ENCODE measurements around the gene IGSF21. TPM values are rescaled to one million over a fixed set of nuclear protein-coding genes. Genes with fewer than 3 reads are reported as not detected.

The IGSF21 gene
- total and polyA plus RNA-seq, 2 of the 4 experiments (the other 2 are of a cell fraction), result not detected

GRCh38 chr1:18410407-18410806 is 302.8 kb downstream of the IGSF21 start:
- DNase-seq, result no peak
- in situ Hi-C loops (cut with MboI; ENCODE audit: low sequenced_read_pairs), result no loop called here
- CTCF ChIA-PET, result no interaction called here

More at GRCh38 chr1:18410407-18410806, 302.8 kb downstream of the IGSF21 start:
- H2AK9ac ChIP-seq (replicated peaks; ENCODE audit: low read depth, low read length, poor library complexity), result no peak overlapping the region
- TF ChIP-seq SMC3 (IDR thresholded peaks at IDR 0.05; ENCODE audit: low read depth, low read length) (no peak), FOS (IDR thresholded peaks at IDR 0.05; ENCODE audit: low read depth, low read length) (no peak), RCOR1 (IDR thresholded peaks at IDR 0.05; ENCODE audit: insufficient replicate concordance, low read length) (no peak), CTCF (conservative IDR thresholded peaks at IDR 0.05; ENCODE audit: low read depth, low read length) (no peak), NFE2L2 (IDR thresholded peaks at IDR 0.05; ENCODE audit: low read depth, low read length) (no peak), CHD1 (IDR thresholded peaks at IDR 0.05; ENCODE audit: low read depth, low read length) (no peak), ELK1 (IDR thresholded peaks at IDR 0.05; ENCODE audit: borderline replicate concordance, low read depth, low read length) (no peak), USF2 (IDR thresholded peaks at IDR 0.05; ENCODE audit: low read depth, low read length) (no peak), CEBPB (IDR thresholded peaks at IDR 0.05; ENCODE audit: low read depth, low read length) (no peak), MAZ (IDR thresholded peaks at IDR 0.05; ENCODE audit: borderline replicate concordance, low read depth, low read length) (no peak), MAFK (IDR thresholded peaks at IDR 0.05; ENCODE audit: low read depth, low read length) (no peak), RAD21 (IDR thresholded peaks at IDR 0.05; ENCODE audit: low read length) (no peak)
- no peaks in the 10 kb centered on the region for H4K20me1 ChIP-seq (ENCODE audit: insufficient read depth, low read length)
- POLR2A ChIA-PET (ENCODE audit: unreplicated experiment), result no interaction called here
- no peak overlapping the region for H3K4me3 ChIP-seq (ENCODE audit: insufficient read depth, low read depth, low read length)
- H3K56ac ChIP-seq (ENCODE audit: extremely low read depth, insufficient read depth, low read length), result no peak overlapping the region
- no peak overlapping the region for H2BK15ac ChIP-seq (ENCODE audit: low read depth, low read length)
- intact Hi-C loops (cut with micrococcal nuclease) (no loop called here), dilution Hi-C loops (cut with HindIII; ENCODE audit: low sequenced_read_pairs, unreplicated experiment) (no loop called here)
- H3K27ac ChIP-seq (ENCODE audit: insufficient read depth, low read length), result no peak overlapping the region
- no peak overlapping the region for H3K9ac ChIP-seq (ENCODE audit: low read depth, low read length)
- H3K23ac ChIP-seq (ENCODE audit: low read depth, low read length), result no peak overlapping the region
- H3K4ac ChIP-seq (ENCODE audit: low read depth, low read length), result no peak overlapping the region
- 22% methylated on average over 8 of the region's 13 CpGs; no CpG with 5 or more reads in 1 of the 2 experiments for WGBS, 2 experiments (ENCODE audit: extremely low coverage in 2 of 2, insufficient read length in 1 of 2)
- no peak overlapping the region for H2AFZ ChIP-seq (replicated peaks; ENCODE audit: low read length, poor library complexity)
- no peaks in the 10 kb centered on the region for H3K27me3 ChIP-seq (ENCODE audit: control insufficient read depth, insufficient read depth, low read length)
- H4K91ac ChIP-seq (ENCODE audit: insufficient read depth, low read depth, low read length), result no peak overlapping the region
- no TSS peak for BruUV-seq (replicated peaks)
- no peaks in the 10 kb centered on the region for H3K36me3 ChIP-seq (ENCODE audit: control insufficient read depth, insufficient read depth, low read length)
- H2BK20ac ChIP-seq (ENCODE audit: low read depth, low read length), result no peak overlapping the region
- no peaks in the 10 kb centered on the region for H3K9me1 ChIP-seq (ENCODE audit: insufficient read depth, low read length)
- no peak overlapping the region for H4K5ac ChIP-seq (ENCODE audit: low read depth, low read length)
- no peaks in the 10 kb centered on the region for H3K4me1 ChIP-seq (ENCODE audit: control insufficient read depth, insufficient read depth, low read length)
- H2BK120ac ChIP-seq (ENCODE audit: low read depth, low read length), result no peak overlapping the region
- H3K4me2 ChIP-seq (ENCODE audit: low read depth, low read length), result no peak overlapping the region
- no peak overlapping the region for H2AK5ac ChIP-seq (ENCODE audit: low read depth, low read length)
- no peak overlapping the region for H3K14ac ChIP-seq (replicated peaks; ENCODE audit: low read depth, low read length)
- H4K8ac ChIP-seq (ENCODE audit: low read depth in 2 of 2, low read length in 2 of 2), result no peak overlapping the region
- H3K18ac ChIP-seq (ENCODE audit: low read depth, low read length), result no peak overlapping the region
- no peak for ATAC-seq (ENCODE audit: low read depth)
- peaks cover 58% of the 10 kb centered on the region for H3K9me3 ChIP-seq (ENCODE audit: control insufficient read depth, insufficient read depth, low read length)
- no peak overlapping the region for H2BK5ac ChIP-seq (ENCODE audit: low read depth, low read length, poor library complexity, severe bottlenecking)
- H3K79me1 ChIP-seq (ENCODE audit: low read depth in 1 of 2, low read length in 2 of 2), result no peaks in the 10 kb centered on the region

Measured in IMR-90 (cell line).